Esophagus squamous epithelium (tissue), 4 donors: ENCODE results near the gene CTNNA3.

ENCODE experiments used
- POLR2A ChIP-seq, 4 donors: fragments of 450-650 bp; IDR thresholded peaks; one replicate each; pipeline ENCODE4 v1.6.1; 2017; ENCODE audit warnings: antibody characterized with exemption in 4 of 4, mild to moderate bottlenecking in 4 of 4, moderate library complexity in 3 of 4
- TF ChIP-seq, protein P1 (sequence below), 6 experiments: fragments of 450-650 bp in 4 of 6; fragments of 200-600 bp in 2 of 6; sonication (generic) in 2 of 6; IDR thresholded peaks; one replicate each; pipeline ENCODE4 v1.5.1; 2016 to 2019; ENCODE audit warnings: antibody characterized with exemption in 6 of 6, mild to moderate bottlenecking in 4 of 6, moderate library complexity in 4 of 6

DNA sequence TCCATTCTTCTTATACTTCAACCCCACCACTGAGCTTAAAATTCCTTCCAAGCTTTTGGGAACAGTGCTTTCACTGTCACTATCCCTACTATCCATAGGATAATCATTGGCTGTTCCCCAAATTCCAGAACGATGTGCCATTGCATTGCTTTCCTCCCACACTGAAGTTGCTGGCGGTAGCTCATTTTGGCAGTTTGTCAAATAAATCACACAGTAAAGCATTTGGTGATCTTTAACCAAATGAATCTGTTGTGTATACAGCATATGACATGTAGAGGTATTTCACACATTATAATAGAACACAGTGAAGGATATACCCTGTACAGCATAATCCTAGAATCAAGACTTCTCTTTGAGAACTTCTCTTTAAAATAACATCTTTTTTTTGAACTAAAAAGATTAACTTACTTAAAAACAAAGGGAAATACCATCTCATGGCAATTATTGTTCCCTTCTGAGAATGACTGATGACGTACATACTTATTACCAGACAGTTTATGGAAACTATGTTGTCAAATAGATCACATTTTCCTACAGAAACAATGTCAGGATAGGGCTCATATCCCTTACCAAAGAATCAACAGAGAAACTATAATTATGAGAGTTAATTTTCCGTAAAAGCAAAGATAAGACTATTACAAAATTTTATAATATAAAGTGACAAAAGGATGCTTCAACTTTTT is 93.6 kb downstream of the CTNNA3 start:
- TF ChIP-seq, protein P1, sequence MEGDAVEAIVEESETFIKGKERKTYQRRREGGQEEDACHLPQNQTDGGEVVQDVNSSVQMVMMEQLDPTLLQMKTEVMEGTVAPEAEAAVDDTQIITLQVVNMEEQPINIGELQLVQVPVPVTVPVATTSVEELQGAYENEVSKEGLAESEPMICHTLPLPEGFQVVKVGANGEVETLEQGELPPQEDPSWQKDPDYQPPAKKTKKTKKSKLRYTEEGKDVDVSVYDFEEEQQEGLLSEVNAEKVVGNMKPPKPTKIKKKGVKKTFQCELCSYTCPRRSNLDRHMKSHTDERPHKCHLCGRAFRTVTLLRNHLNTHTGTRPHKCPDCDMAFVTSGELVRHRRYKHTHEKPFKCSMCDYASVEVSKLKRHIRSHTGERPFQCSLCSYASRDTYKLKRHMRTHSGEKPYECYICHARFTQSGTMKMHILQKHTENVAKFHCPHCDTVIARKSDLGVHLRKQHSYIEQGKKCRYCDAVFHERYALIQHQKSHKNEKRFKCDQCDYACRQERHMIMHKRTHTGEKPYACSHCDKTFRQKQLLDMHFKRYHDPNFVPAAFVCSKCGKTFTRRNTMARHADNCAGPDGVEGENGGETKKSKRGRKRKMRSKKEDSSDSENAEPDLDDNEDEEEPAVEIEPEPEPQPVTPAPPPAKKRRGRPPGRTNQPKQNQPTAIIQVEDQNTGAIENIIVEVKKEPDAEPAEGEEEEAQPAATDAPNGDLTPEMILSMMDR (IDR thresholded peaks at IDR 0.05) = no peak
- TF ChIP-seq POLR2A (IDR thresholded peaks at IDR 0.05) = no peak
